Skeletal muscle satellite cell (primary cell): ENCODE results near the gene THRSP.
"Not testable (repeated sequence)": the region's sequence is repeated elsewhere in the genome, so short reads cannot be mapped to it uniquely, and the experiment has no call there.

ENCODE experiments used
- H3K27me3 ChIP-seq: 2 replicates; pipeline ENCODE4 v1.7.0; 2013; ENCODE audit warnings: low read length; ENCODE audit not compliant: control insufficient read depth, insufficient read depth
- H3K36me3 ChIP-seq: 2 replicates; pipeline ENCODE4 v1.7.0; 2013; ENCODE audit warnings: mild to moderate bottlenecking, control low read depth, low read length; ENCODE audit not compliant: insufficient read depth
- H3K4me1 ChIP-seq: 2 replicates; pipeline ENCODE4 v1.7.0; 2013; ENCODE audit warnings: low read length; ENCODE audit not compliant: control insufficient read depth, insufficient read depth
- H3K4me2 ChIP-seq: 2 replicates; pipeline ENCODE4 v1.7.0; 2013; ENCODE audit warnings: mild to moderate bottlenecking, low read length
- H3K4me3 ChIP-seq: 2 replicates; pipeline ENCODE4 v1.7.0; 2013; ENCODE audit warnings: low read length
- H3K9ac ChIP-seq: 2 replicates; pipeline ENCODE4 v1.7.0; 2013; ENCODE audit warnings: mild to moderate bottlenecking, low read depth, low read length, moderate library complexity
- H3K9me3 ChIP-seq: replicated peaks from 2 replicates; pipeline ENCODE4 v1.7.0; 2013; ENCODE audit warnings: mild to moderate bottlenecking, control low read depth, low read length

THRSP gene

GRCh38 chr11:78070621-78071020 lies 7.0 kb downstream of the THRSP start:
- no peaks in the 10 kb centered on the region for H3K9me3 ChIP-seq
- no peak overlapping the region for H3K4me2 ChIP-seq
- H3K9ac ChIP-seq = no peak overlapping the region
- H3K4me3 ChIP-seq = no peak overlapping the region
- H3K27me3 ChIP-seq = no peaks in the 10 kb centered on the region
- H3K36me3 ChIP-seq = peaks cover 50% of the 10 kb centered on the region
- H3K4me1 ChIP-seq = no peaks in the 10 kb centered on the region

GRCh38 chr11:78071717-78072116 lies 8.1 kb downstream of the THRSP start:
- no peaks in the 10 kb centered on the region for H3K9me3 ChIP-seq
- H3K4me2 ChIP-seq = no peak overlapping the region
- no peak overlapping the region for H3K4me3 ChIP-seq
- H3K4me1 ChIP-seq = peaks cover 4% of the 10 kb centered on the region
- H3K36me3 ChIP-seq = peaks cover 50% of the 10 kb centered on the region
- no peak overlapping the region for H3K9ac ChIP-seq
- no peaks in the 10 kb centered on the region for H3K27me3 ChIP-seq

- Histone ChIP-seq H3K36me3 (peaks cover 50% of the 10 kb centered on the region), H3K4me2 (no peak overlapping the region), H3K9ac (no peak overlapping the region), H3K9me3 (no peaks in the 10 kb centered on the region), H3K27me3 (no peaks in the 10 kb centered on the region), H3K4me1 (peaks cover 11% of the 10 kb centered on the region), H3K4me3 (no peak overlapping the region)
These were observed 8.8 kb downstream of the THRSP start for GRCh38 chr11:78072455-78072854.

GRCh38 chr11:78074756-78075155 lies 11.1 kb downstream of the THRSP start:
- Histone ChIP-seq H3K4me1 (peaks cover 23% of the 10 kb centered on the region), H3K27me3 (no peaks in the 10 kb centered on the region), H3K36me3 (peaks cover 33% of the 10 kb centered on the region), H3K4me3 (no peak overlapping the region), H3K9me3 (no peaks in the 10 kb centered on the region), H3K4me2 (no peak overlapping the region), H3K9ac (no peak overlapping the region)

GRCh38 chr11:78076733-78077403 lies 13.2 kb downstream of the THRSP start:
- H3K9ac ChIP-seq = no peak overlapping the region
- peaks cover 12% of the 10 kb centered on the region for H3K36me3 ChIP-seq
- H3K9me3 ChIP-seq = no peaks in the 10 kb centered on the region
- peak overlapping the region; percentile 28 for H3K4me2 ChIP-seq
- H3K4me3 ChIP-seq = peak overlapping the region; percentile 25
- peaks cover 35% of the 10 kb centered on the region for H3K4me1 ChIP-seq
- H3K27me3 ChIP-seq = no peaks in the 10 kb centered on the region

GRCh38 chr11:78077592-78077991 lies 13.9 kb downstream of the THRSP start:
- Histone ChIP-seq H3K4me1 (peaks cover 35% of the 10 kb centered on the region), H3K4me2 (peak overlapping the region; percentile 85), H3K4me3 (peak overlapping the region; percentile 91), H3K9ac (peak overlapping the region; percentile 95)
- not testable (repeated sequence) for H3K27me3 ChIP-seq, H3K36me3 ChIP-seq, H3K9me3 ChIP-seq

GRCh38 chr11:78078218-78079167 lies 14.8 kb downstream of the THRSP start:
- H3K9me3 ChIP-seq = no peaks in the 10 kb centered on the region
- H3K4me1 ChIP-seq = peaks cover 35% of the 10 kb centered on the region

GRCh38 chr11:78079232-78080083 lies 15.8 kb downstream of the THRSP start, which contains the start of gene NDUFC2:
Gene NDUFC2 (minus strand): TSS chr11:78079862. CDS start chr11:78079744, 118 bp downstream.
- Histone ChIP-seq H3K4me3 (peak within 1 kb of the TSS; percentile 91), H3K4me1 (peaks cover 35% of the 10 kb centered on the region), H3K27me3 (no peaks in the 10 kb centered on the region), H3K9me3 (no peaks in the 10 kb centered on the region), H3K9ac (peak within 1 kb of the TSS; percentile 95), H3K36me3 (peaks cover 6% of the 10 kb centered on the region), H3K4me2 (peak within 1 kb of the TSS; percentile 85)

More at GRCh38 chr11:78078218-78079167, 14.8 kb downstream of the THRSP start:
- peak overlapping the region; percentile 85 for H3K4me2 ChIP-seq
- peak overlapping the region; percentile 95 for H3K9ac ChIP-seq
- peak overlapping the region; percentile 91 for H3K4me3 ChIP-seq
- peaks cover 6% of the 10 kb centered on the region for H3K36me3 ChIP-seq
- H3K27me3 ChIP-seq = no peaks in the 10 kb centered on the region

GRCh38 chr11:78080084-78080817 lies 16.6 kb downstream of the THRSP start:
- H3K9ac ChIP-seq = peak overlapping the region; percentile 95
- peak overlapping the region; percentile 91 for H3K4me3 ChIP-seq
- H3K36me3 ChIP-seq = peaks cover 6% of the 10 kb centered on the region
- no peaks in the 10 kb centered on the region for H3K27me3 ChIP-seq
- H3K4me1 ChIP-seq = peaks cover 35% of the 10 kb centered on the region
- no peaks in the 10 kb centered on the region for H3K9me3 ChIP-seq
- H3K4me2 ChIP-seq = peak overlapping the region; percentile 85

GRCh38 chr11:78080818-78081495 lies 17.3 kb downstream of the THRSP start:
- Histone ChIP-seq H3K4me2 (no peak overlapping the region), H3K36me3 (peaks cover 6% of the 10 kb centered on the region), H3K27me3 (no peaks in the 10 kb centered on the region), H3K9ac (no peak overlapping the region), H3K9me3 (no peaks in the 10 kb centered on the region), H3K4me1 (peaks cover 35% of the 10 kb centered on the region), H3K4me3 (no peak overlapping the region)
